Esophagus muscularis mucosa (tissue), 4 donors: ENCODE data around the gene FRY. TPM values are rescaled to one million over a fixed set of nuclear protein-coding genes. Genes with fewer than 3 reads are reported as not detected.

Experiments used
- DNase-seq: peaks from one replicate; pipeline ENCODE4 v3.0.0-alpha.2; 2017; ENCODE audit errors: extremely low spot score
- H3K27ac ChIP-seq, 4 donors: fragments of 200-600 bp; sonication (generic); replicated peaks in 1 of 4; 1 replicate in 3 of 4; 2 replicates in 1 of 4; pipeline ENCODE4 v1.5.1; 2016 to 2019; ENCODE audit warnings: mild to moderate bottlenecking in 1 of 4
- H3K27me3 ChIP-seq, 4 donors: fragments of 200-600 bp; sonication (generic); one replicate each; pipeline versions ENCODE4 v1.5.1 to v1.6.0; 2016 to 2019
- H3K36me3 ChIP-seq, 4 donors: fragments of 200-600 bp; sonication (generic); one replicate each; pipeline ENCODE4 v1.5.1; 2016 to 2019
- H3K4me1 ChIP-seq, 4 donors: fragments of 200-600 bp; sonication (generic); one replicate each; pipeline ENCODE4 v1.5.1; 2016 to 2019
- H3K4me3 ChIP-seq, 4 donors: fragments of 200-600 bp; sonication (generic); 1 replicate in 2 of 4; 2 replicates in 2 of 4; pipeline ENCODE4 v1.5.1; 2016 to 2019; ENCODE audit warnings: mild to moderate bottlenecking in 4 of 4, moderate library complexity in 1 of 4
- H3K9me3 ChIP-seq, 4 donors: fragments of 200-600 bp; sonication (generic); 1 replicate in 3 of 4; 2 replicates in 1 of 4; pipeline ENCODE4 v1.5.1; 2016 to 2019
- EP300 ChIP-seq: sonication (generic); formaldehyde crosslinking; IDR thresholded peaks from one replicate; pipeline ENCODE4 v1.6.1; 2017; ENCODE audit warnings: antibody characterized with exemption
- POLR2A ChIP-seq: fragments of 450-650 bp; IDR thresholded peaks from one replicate; pipeline ENCODE4 v1.6.1; 2017; ENCODE audit warnings: antibody characterized with exemption, moderate library complexity, mild to moderate bottlenecking, low read depth
- POLR2AphosphoS5 ChIP-seq, 2 donors: sonication (generic); formaldehyde crosslinking; IDR thresholded peaks; one replicate each; pipeline ENCODE4 v1.6.1; 2017; ENCODE audit warnings: antibody characterized with exemption in 2 of 2
- WGBS: methylation state at CpG from one replicate; pipeline ENCODE4 v1.1.5; 2018; 5-methylcytosine and 5-hydroxymethylcytosine counted together
- intact Hi-C: fragments of 100-400 bp; cut with DNase I; formaldehyde crosslinking; loops from one replicate; pipeline ENCODE4 v1.15.1; 2023
- total RNA-seq, 4 donors: library from RNA; depleted of rRNA; stranded (reverse); fragments of >200 nt; gene quantifications; one replicate each; pipeline versions ENCODE4 v1.1.0 to v1.2.1, GENCODE V29; 2016
- TF ChIP-seq, protein P1 (sequence below), 3 experiments: fragments of 200-600 bp in 2 of 3; fragments of 450-650 bp in 1 of 3; sonication (generic) in 2 of 3; IDR thresholded peaks; one replicate each; pipeline ENCODE4 v1.5.1; 2017 to 2019; ENCODE audit warnings: antibody characterized with exemption in 3 of 3, mild to moderate bottlenecking in 2 of 3, moderate library complexity in 1 of 3

Gene FRY
- total RNA-seq, 4 donors from 2014 or later: 104 to 276 (median 135) TPM

DNA sequence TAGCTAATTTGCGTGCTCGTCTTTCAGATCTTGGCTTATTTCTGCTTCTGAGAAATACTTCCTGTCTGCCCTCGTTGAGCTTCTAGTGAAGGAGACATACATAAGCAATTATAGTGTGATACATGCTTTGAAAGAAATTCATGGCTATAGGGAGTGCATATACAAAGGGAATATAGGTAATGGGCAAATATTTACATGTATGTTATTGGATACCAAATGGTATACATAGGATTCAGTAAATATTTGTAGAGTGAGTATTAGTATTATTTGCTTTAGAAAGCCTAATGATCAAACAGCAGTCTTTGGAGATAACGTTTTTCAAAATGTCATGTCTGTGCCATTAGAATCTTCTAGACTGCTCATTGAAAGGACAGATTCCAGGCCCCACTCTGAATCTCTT, 289.0 kb downstream of the FRY start:
- H3K27ac ChIP-seq: no peak overlapping the region
- H3K36me3 ChIP-seq: no peaks in the 10 kb centered on the region
- H3K27me3 ChIP-seq: no peaks in the 10 kb centered on the region
- DNase-seq: no peak
- WGBS: 83% methylated on average over 4 of the region's 4 CpGs
- intact Hi-C loops: no loop called here
- TF ChIP-seq EP300 (no peak), POLR2AphosphoS5 (IDR thresholded peaks at IDR 0.05) (no peak), POLR2A (no peak)
- TF ChIP-seq, protein P1, sequence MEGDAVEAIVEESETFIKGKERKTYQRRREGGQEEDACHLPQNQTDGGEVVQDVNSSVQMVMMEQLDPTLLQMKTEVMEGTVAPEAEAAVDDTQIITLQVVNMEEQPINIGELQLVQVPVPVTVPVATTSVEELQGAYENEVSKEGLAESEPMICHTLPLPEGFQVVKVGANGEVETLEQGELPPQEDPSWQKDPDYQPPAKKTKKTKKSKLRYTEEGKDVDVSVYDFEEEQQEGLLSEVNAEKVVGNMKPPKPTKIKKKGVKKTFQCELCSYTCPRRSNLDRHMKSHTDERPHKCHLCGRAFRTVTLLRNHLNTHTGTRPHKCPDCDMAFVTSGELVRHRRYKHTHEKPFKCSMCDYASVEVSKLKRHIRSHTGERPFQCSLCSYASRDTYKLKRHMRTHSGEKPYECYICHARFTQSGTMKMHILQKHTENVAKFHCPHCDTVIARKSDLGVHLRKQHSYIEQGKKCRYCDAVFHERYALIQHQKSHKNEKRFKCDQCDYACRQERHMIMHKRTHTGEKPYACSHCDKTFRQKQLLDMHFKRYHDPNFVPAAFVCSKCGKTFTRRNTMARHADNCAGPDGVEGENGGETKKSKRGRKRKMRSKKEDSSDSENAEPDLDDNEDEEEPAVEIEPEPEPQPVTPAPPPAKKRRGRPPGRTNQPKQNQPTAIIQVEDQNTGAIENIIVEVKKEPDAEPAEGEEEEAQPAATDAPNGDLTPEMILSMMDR (IDR thresholded peaks at IDR 0.05): no peak
- no peak overlapping the region for H3K4me3 ChIP-seq
- H3K9me3 ChIP-seq: no peaks in the 10 kb centered on the region
- peaks cover 0 to 8% (median 7%) of the 10 kb centered on the region in 4 donors for H3K4me1 ChIP-seq

DNA sequence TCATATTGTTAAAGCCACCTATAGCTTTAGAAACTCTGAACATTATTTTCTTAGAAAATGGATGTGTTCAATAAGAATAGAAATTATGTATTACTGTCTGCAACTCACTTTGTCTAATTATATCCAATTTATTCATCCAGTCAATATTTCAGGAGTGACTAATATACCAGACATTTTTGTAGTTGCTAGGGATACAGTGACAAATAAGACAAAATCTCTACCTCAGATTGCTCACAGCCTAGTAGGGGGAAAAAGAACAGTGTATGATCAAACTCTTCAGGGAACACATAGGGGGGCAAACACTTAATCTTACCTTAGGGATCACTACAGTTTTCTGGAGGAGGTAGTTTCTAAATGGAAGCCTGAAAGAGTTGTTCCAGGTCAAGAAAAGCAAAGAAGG, 292.3 kb downstream of the FRY start:
- intact Hi-C loops: no loop called here
- no peak for TF ChIP-seq EP300
- TF ChIP-seq, protein P1 (IDR thresholded peaks at IDR 0.05): no peak
- TF ChIP-seq POLR2AphosphoS5 (IDR thresholded peaks at IDR 0.05): no peak
- no peak for TF ChIP-seq POLR2A
- Histone ChIP-seq H3K36me3 (no peaks in the 10 kb centered on the region), H3K4me1 (no peaks in the 10 kb centered on the region), H3K9me3 (no peaks in the 10 kb centered on the region), H3K27ac (no peak overlapping the region), H3K4me3 (no peak overlapping the region), H3K27me3 (no peaks in the 10 kb centered on the region)
- DNase-seq: no peak

DNA sequence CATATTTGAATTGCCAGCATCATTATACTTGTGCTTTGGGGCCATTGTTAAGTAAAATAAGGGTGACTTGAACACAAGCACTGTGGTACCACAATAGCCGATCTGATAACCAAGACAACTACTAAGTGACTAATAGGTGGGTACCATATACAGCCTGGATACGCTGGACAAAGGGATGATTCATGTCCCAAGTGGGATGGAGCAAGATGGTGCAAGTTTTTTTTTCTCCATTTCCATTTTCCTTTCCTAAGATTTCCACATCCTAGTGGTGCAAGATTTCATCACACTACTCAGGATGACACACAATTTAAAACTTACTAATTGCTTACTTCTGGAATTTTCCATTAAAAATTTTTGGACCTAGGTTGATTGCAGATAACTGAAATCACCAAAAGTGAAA, 298.9 kb downstream of the FRY start:
- H3K27ac ChIP-seq: no peak overlapping the region
- intact Hi-C loops: no loop called here
- H3K27me3 ChIP-seq: no peaks in the 10 kb centered on the region
- 90% methylated on average over 2 of the region's 2 CpGs for WGBS
- H3K36me3 ChIP-seq: no peaks in the 10 kb centered on the region
- H3K4me1 ChIP-seq: no peaks in the 10 kb centered on the region
- TF ChIP-seq POLR2AphosphoS5 (IDR thresholded peaks at IDR 0.05) (no peak), EP300 (no peak), POLR2A (no peak)
- TF ChIP-seq, protein P1 (IDR thresholded peaks at IDR 0.05): no peak
- no peak overlapping the region for H3K4me3 ChIP-seq
- DNase-seq: no peak
- H3K9me3 ChIP-seq: no peaks in the 10 kb centered on the region

DNA sequence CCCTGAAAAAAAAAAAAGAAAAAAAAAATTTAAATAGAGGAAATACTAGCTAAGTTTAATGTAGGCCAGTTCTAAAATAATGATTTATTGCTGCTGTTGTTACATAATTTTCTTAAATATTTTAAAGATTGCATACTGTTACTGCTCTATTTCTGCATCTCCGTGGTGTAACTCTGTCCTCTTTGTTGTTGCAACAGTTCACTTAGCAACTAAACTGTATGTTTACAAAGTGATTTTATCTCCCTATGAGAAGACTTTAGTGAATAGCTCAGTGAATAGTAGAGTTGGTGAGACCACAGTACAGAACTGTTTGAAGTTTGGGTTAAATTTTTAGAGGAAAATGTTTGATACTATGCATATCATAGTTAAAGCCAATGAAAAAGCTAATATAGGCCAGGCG, 303.1 kb downstream of the FRY start:
- H3K27ac ChIP-seq: no peak overlapping the region
- TF ChIP-seq, protein P1 (IDR thresholded peaks at IDR 0.05): no peak
- TF ChIP-seq POLR2A: no peak
- TF ChIP-seq POLR2AphosphoS5 (IDR thresholded peaks at IDR 0.05): no peak
- TF ChIP-seq EP300: no peak
- no peaks in the 10 kb centered on the region for H3K4me1 ChIP-seq
- DNase-seq: no peak
- no peaks in the 10 kb centered on the region for H3K36me3 ChIP-seq
- H3K4me3 ChIP-seq: no peak overlapping the region
- H3K27me3 ChIP-seq: no peaks in the 10 kb centered on the region
- intact Hi-C loops: no loop called here
- 69% methylated on average over 2 of the region's 2 CpGs for WGBS
- no peaks in the 10 kb centered on the region for H3K9me3 ChIP-seq

DNA sequence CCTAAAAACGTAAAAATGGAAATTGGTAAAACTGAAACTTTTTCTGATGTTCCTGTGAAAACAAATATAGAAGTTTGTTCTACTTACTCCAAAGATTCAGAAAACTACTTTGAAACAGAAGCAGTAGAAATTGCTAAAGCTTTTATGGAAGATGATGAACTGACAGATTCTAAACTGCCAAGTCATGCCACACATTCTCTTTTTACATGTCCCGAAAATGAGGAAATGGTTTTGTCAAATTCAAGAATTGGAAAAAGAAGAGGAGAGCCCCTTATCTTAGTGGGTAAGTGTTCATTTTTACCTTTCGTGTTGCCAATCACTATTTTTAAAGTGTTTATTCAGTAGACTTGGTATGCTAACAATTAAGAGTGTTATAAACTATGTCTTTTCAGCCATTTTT, 309.3 kb downstream of the FRY start:
- Histone ChIP-seq H3K4me3 (no peak overlapping the region), H3K9me3 (no peaks in the 10 kb centered on the region), H3K27ac (no peak overlapping the region), H3K4me1 (no peaks in the 10 kb centered on the region), H3K27me3 (no peaks in the 10 kb centered on the region), H3K36me3 (no peaks in the 10 kb centered on the region)
- WGBS: 86% methylated on average over 3 of the region's 3 CpGs
- DNase-seq: no peak
- TF ChIP-seq EP300: no peak
- no peak for TF ChIP-seq POLR2AphosphoS5 (IDR thresholded peaks at IDR 0.05)
- TF ChIP-seq, protein P1 (IDR thresholded peaks at IDR 0.05): no peak
- TF ChIP-seq POLR2A: no peak
- intact Hi-C loops: no loop called here
